GM23338 (cell line): ENCODE measurements around the gene UQCC3. TPM values are rescaled to one million over a fixed set of nuclear protein-coding genes. Genes with fewer than 3 reads are reported as not detected.
"Not testable (repeated sequence)": the region's sequence is repeated elsewhere in the genome, so short reads cannot be mapped to it uniquely, and the experiment has no call there.

Experiments
- ATAC-seq: fragments of 200-7000 bp; cut with Tn5 transposase; 3 replicates; pipeline ENCODE4 v1.9.1; 2020
- DNase-seq: peaks from one replicate; pipeline ENCODE4 v3.0.0-alpha.2; 2015; ENCODE audit warnings: low spot score
- H2AFZ ChIP-seq: fragments of 200-600 bp; sonication (generic); 2 replicates; pipeline ENCODE4 v1.8.0; 2016; ENCODE audit warnings: antibody characterized with exemption, mild to moderate bottlenecking, moderate library complexity
- H3F3A ChIP-seq: fragments of 200-600 bp; sonication (generic); replicated peaks from 2 replicates; pipeline ENCODE4 v1.8.0; 2017; ENCODE audit warnings: antibody characterized with exemption, mixed run types, low read depth
- H3K27ac ChIP-seq: fragments of 200-600 bp; sonication (generic); 2 replicates; pipeline ENCODE4 v1.6.1; 2016; ENCODE audit warnings: low read depth
- H3K27me3 ChIP-seq: fragments of 200-600 bp; sonication (generic); 2 replicates; pipeline ENCODE4 v1.8.0; 2016; ENCODE audit warnings: mild to moderate bottlenecking, mixed run types, moderate library complexity; ENCODE audit not compliant: insufficient read depth
- H3K36me3 ChIP-seq: fragments of 200-600 bp; sonication (generic); 2 replicates; pipeline ENCODE4 v1.8.0; 2016; ENCODE audit warnings: mild to moderate bottlenecking; ENCODE audit not compliant: insufficient read depth
- H3K4me1 ChIP-seq: fragments of 200-600 bp; sonication (generic); 2 replicates; pipeline ENCODE4 v1.8.0; 2016; ENCODE audit warnings: mild to moderate bottlenecking, moderate library complexity; ENCODE audit not compliant: insufficient read depth
- H3K4me2 ChIP-seq: fragments of 200-600 bp; sonication (generic); 2 replicates; pipeline ENCODE4 v1.7.1; 2017; ENCODE audit warnings: mixed run types
- H3K4me3 ChIP-seq: fragments of 200-600 bp; sonication (generic); 2 replicates; pipeline ENCODE4 v1.6.1; 2016; ENCODE audit warnings: mixed run types
- H3K79me2 ChIP-seq: fragments of 200-600 bp; sonication (generic); replicated peaks from 2 replicates; pipeline ENCODE4 v1.8.0; 2017; ENCODE audit warnings: mild to moderate bottlenecking; ENCODE audit not compliant: insufficient read depth
- H3K9me2 ChIP-seq: fragments of 200-600 bp; sonication (generic); 2 replicates; pipeline ENCODE4 v1.8.0; 2017; ENCODE audit not compliant: insufficient read depth
- H4K20me1 ChIP-seq: fragments of 200-600 bp; sonication (generic); replicated peaks from 2 replicates; pipeline ENCODE4 v1.8.0; 2017; ENCODE audit warnings: mild to moderate bottlenecking; ENCODE audit not compliant: insufficient read depth
- H3K27ac Mint-ChIP-seq: 2 replicates; pipeline ENCODE4 v1.8.0; 2020; ENCODE audit warnings: inconsistent platforms, mild to moderate bottlenecking, moderate library complexity, mixed read lengths
- H3K27me3 Mint-ChIP-seq: 3 replicates; pipeline ENCODE4 v1.8.0; 2022; ENCODE audit warnings: low read depth, mild to moderate bottlenecking, moderate library complexity, mixed read lengths, inconsistent platforms; ENCODE audit not compliant: insufficient read depth, poor library complexity
- H3K36me3 Mint-ChIP-seq: 3 replicates; pipeline ENCODE4 v1.8.0; 2021; ENCODE audit warnings: low read depth, mild to moderate bottlenecking, inconsistent platforms, moderate library complexity, mixed read lengths
- H3K4me1 Mint-ChIP-seq: 3 replicates; pipeline ENCODE4 v1.8.0; 2020; ENCODE audit warnings: mild to moderate bottlenecking, inconsistent platforms, mixed read lengths
- H3K4me3 Mint-ChIP-seq: 3 replicates; pipeline ENCODE4 v1.8.0; 2021; ENCODE audit warnings: moderate library complexity, mild to moderate bottlenecking, inconsistent platforms, mixed read lengths
- H3K9me3 Mint-ChIP-seq: 3 replicates; pipeline ENCODE4 v1.8.0; 2020; ENCODE audit warnings: moderate library complexity, mild to moderate bottlenecking, inconsistent platforms, mixed read lengths
- CTCF ChIP-seq, 2 experiments: fragments of 200-600 bp in 1 of 2; sonication (generic) in 1 of 2; conservative IDR thresholded peaks; 2 replicates each; pipeline versions ENCODE4 v1.5.1 to v1.6.1; 2016 to 2017; ENCODE audit warnings: antibody characterized with exemption in 2 of 2, low read depth in 2 of 2, mild to moderate bottlenecking in 2 of 2, moderate library complexity in 1 of 2
- EZH2phosphoT487 ChIP-seq: fragments of 200-600 bp; sonication (generic); IDR thresholded peaks from one replicate; pipeline ENCODE4 v1.8.1; 2018; ENCODE audit warnings: antibody characterized with exemption; ENCODE audit not compliant: unreplicated experiment
- polyA plus RNA-seq: library from polyadenylated mRNA; unstranded; fragments of >200 nt; fragmentation: Nextera tagmentation; extraction: Ambion mirVana; gene quantifications from 2 replicates; pipeline ENCODE4 v1.2.1, GENCODE V29; 2016
- total RNA-seq: library from RNA; depleted of rRNA; stranded (reverse); fragments of >200 nt; shearing (Covaris generic); gene quantifications from 2 replicates; pipeline ENCODE4 v1.2.3, GENCODE V29; 2014
- TF ChIP-seq, protein P1 (sequence below): IDR thresholded peaks from one replicate; pipeline ENCODE4 v1.6.1; 2018; ENCODE audit warnings: antibody characterized with exemption; ENCODE audit not compliant: unreplicated experiment

UQCC3 gene
- total and polyA plus RNA-seq, 2 experiments from 2014 or later, result 13.0 to 54.7 TPM

DNA sequence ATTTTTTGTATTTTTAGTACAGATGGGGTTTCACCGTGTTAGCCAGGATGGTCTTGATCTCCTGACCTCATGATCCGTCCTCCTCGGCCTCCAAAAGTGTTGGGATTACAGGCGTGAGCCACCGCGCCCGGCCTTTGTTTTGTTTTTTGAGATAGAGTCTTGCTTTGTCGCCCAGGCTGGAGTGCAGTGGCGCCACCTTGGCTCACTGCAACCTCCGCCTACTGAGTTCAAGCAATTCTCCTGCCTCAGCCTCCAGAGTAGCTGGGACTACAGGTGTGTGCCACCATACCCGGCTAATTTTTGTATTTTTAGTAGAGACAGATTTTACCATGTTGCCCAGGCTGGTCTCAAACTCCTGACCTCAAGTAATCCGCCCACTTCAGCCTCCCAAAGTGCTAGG lies 21.2 kb upstream of the UQCC3 start:
- H3K4me1 ChIP-seq, H3K27ac Mint-ChIP-seq, H3K36me3 ChIP-seq, H4K20me1 ChIP-seq, H2AFZ ChIP-seq, H3K27me3 ChIP-seq, DNase-seq, H3K4me3 ChIP-seq, H3K4me2 ChIP-seq, H3K27ac ChIP-seq, ATAC-seq, H3K4me3 Mint-ChIP-seq, H3K9me3 Mint-ChIP-seq, H3K9me2 ChIP-seq: not testable (repeated sequence)
- Mint-ChIP-seq H3K4me1 (peaks cover 18% of the 10 kb centered on the region), H3K27me3 (peaks cover 18% of the 10 kb centered on the region), H3K36me3 (peaks cover 21% of the 10 kb centered on the region)
- TF ChIP-seq CTCF (conservative IDR thresholded peaks at IDR 0.05; ENCODE audit: low read depth in 2 of 2), result peak in 1 of 2 experiments; percentile 12; a peak in 1 of 4 replicates
- peaks cover 10% of the 10 kb centered on the region; the same call in 1 of the 2 replicates for H3F3A ChIP-seq
- peaks cover 33% of the 10 kb centered on the region for H3K79me2 ChIP-seq

DNA sequence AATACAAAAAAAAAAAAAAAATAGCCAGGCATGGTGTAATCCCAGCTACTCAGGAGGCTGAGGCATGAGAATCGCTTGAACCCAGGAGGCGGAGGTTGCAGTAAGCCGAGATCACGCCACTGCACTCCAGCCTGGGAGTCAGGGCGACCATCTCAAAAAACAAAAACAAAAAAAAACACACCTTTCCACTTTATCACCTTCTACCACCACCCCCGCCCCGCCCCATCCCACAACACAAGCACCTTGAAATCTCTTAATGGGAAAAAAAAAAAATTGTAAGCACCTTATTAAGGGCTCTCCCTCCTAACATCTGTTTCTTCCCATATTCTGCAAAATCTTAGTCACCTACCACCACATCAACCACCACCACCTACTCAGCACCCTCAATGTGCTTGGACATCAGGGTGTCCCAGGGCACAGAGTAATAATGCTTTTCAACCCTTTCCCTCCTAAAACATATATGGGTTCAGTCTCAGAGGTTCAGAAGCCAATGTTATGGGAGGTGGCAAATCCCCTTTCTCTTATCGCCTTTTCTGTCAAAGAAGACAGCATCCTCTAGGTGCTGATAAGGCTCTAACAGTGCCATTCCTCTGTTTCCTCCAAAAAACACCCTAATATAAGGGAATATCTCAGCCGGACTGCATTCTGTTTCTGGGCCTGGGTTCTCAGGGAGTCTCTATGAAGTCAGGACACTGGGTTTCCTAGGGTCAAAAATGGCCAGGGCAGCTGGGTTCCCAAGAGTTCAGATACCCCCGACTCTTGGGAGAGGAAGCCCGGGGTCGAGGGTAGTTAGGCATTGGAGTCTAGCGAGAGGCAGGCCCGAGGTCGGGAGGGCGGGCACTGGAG lies 19.1 kb upstream of the UQCC3 start:
- Histone ChIP-seq H3K27ac (peak overlapping the region; percentile 86), H3K79me2 (peaks cover 24% of the 10 kb centered on the region), H3F3A (peaks cover 7% of the 10 kb centered on the region; the same call in 1 of the 2 replicates), H3K4me1 (peaks cover 9% of the 10 kb centered on the region; the same call in 1 of the 2 replicates), H3K36me3 (0 out of 2 replicates have a peak, but pooled peaks cover 3% of the 10 kb centered on the region), H3K4me3 (peak overlapping the region; percentile 100), H2AFZ (peak overlapping the region; percentile 81), H4K20me1 (no peaks in the 10 kb centered on the region), H3K27me3 (no peaks in the 10 kb centered on the region), H3K9me2 (no peaks in the 10 kb centered on the region), H3K4me2 (peak overlapping the region; percentile 100)
- peaks cover 8% of the 10 kb centered on the region for H3K4me1 Mint-ChIP-seq
- H3K27ac Mint-ChIP-seq, result peak overlapping the region; percentile 95
- TF ChIP-seq, protein P1, sequence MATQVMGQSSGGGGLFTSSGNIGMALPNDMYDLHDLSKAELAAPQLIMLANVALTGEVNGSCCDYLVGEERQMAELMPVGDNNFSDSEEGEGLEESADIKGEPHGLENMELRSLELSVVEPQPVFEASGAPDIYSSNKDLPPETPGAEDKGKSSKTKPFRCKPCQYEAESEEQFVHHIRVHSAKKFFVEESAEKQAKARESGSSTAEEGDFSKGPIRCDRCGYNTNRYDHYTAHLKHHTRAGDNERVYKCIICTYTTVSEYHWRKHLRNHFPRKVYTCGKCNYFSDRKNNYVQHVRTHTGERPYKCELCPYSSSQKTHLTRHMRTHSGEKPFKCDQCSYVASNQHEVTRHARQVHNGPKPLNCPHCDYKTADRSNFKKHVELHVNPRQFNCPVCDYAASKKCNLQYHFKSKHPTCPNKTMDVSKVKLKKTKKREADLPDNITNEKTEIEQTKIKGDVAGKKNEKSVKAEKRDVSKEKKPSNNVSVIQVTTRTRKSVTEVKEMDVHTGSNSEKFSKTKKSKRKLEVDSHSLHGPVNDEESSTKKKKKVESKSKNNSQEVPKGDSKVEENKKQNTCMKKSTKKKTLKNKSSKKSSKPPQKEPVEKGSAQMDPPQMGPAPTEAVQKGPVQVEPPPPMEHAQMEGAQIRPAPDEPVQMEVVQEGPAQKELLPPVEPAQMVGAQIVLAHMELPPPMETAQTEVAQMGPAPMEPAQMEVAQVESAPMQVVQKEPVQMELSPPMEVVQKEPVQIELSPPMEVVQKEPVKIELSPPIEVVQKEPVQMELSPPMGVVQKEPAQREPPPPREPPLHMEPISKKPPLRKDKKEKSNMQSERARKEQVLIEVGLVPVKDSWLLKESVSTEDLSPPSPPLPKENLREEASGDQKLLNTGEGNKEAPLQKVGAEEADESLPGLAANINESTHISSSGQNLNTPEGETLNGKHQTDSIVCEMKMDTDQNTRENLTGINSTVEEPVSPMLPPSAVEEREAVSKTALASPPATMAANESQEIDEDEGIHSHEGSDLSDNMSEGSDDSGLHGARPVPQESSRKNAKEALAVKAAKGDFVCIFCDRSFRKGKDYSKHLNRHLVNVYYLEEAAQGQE, result no peak
- TF ChIP-seq EZH2phosphoT487, result no peak
- peaks cover 16% of the 10 kb centered on the region for H3K36me3 Mint-ChIP-seq
- DNase-seq, result no peak
- peak overlapping the region; percentile 87 for H3K4me3 Mint-ChIP-seq
- H3K9me3 Mint-ChIP-seq, result no peaks in the 10 kb centered on the region
- ATAC-seq, result no peak
- peaks cover 10% of the 10 kb centered on the region for H3K27me3 Mint-ChIP-seq
